GM19023 (cell line): Measurements from ENCODE around the gene RNF169.
A peak's percentile ranks its signal among the peaks of the same experiment; 100 is the strongest.

Source experiments
- ATAC-seq: cut with Tn5 transposase; IDR thresholded peaks from one replicate; pipeline ENCODE4 v1.9.1; 2021; ENCODE audit warnings: mild to moderate bottlenecking, moderate library complexity; ENCODE audit not compliant: unreplicated experiment

RNF169 gene, protein sequence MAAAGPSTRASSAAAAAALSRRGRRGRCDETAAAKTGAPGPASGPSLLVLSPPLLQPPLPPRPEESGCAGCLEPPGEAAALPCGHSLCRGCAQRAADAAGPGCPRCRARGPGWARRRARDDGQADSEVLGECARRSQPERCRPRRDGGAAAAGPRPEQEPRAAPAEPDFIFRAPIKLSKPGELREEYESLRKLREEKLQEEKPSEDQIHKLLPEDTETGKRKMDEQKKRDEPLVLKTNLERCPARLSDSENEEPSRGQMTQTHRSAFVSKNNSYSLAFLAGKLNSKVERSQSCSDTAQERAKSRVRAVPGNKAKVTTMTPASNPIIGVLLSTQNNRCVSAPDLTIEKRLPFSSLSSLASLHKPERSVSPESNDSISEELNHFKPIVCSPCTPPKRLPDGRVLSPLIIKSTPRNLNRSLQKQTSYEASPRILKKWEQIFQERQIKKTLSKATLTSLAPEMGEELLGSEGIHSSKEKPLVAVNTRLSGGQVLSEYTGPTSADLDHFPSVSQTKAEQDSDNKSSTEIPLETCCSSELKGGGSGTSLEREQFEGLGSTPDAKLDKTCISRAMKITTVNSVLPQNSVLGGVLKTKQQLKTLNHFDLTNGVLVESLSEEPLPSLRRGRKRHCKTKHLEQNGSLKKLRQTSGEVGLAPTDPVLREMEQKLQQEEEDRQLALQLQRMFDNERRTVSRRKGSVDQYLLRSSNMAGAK

DNA sequence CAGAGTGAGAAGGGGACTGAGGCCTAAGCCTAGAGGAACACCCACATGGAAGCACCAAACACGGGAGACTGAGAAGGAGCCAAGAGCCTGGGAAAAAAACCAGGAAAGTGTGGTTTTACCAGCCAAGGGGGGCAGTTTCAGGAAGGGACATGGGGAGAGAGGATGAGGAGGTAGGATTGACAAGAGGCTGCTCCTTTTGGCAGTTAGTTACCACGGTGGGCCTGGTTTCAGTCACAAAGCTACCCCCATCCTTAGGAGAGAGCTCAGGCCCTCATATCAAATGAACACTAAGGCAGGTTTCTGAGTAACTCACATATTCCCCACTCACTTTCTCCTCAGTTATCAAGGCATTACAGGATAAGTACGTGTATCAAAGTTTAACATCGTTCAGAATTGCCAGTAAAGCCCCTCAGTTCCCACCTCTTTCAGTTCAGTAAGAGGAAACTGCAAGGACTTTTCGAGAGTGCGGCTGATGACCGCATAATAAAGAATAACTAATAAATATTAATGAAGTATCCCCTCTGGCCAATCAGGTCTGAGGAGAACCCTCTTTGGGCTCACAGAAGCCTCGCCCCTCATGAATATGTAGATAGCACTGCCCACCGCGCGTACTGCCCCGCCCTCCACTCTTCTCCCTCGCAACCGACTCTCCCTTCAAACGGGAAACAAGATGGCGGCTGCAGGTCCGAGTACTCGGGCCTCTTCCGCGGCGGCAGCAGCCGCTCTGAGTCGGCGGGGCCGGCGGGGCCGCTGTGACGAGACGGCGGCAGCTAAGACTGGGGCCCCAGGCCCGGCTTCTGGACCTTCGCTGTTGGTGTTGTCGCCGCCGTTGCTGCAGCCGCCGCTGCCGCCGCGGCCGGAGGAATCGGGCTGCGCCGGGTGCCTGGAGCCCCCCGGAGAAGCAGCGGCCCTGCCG lies at the start of gene RNF169:
RNF169 (plus strand) TSS at position 639 of the 916 bp plus-strand sequence; CDS start at position 671, 32 bp downstream.
- ATAC-seq = peak; percentile 99

DNA sequence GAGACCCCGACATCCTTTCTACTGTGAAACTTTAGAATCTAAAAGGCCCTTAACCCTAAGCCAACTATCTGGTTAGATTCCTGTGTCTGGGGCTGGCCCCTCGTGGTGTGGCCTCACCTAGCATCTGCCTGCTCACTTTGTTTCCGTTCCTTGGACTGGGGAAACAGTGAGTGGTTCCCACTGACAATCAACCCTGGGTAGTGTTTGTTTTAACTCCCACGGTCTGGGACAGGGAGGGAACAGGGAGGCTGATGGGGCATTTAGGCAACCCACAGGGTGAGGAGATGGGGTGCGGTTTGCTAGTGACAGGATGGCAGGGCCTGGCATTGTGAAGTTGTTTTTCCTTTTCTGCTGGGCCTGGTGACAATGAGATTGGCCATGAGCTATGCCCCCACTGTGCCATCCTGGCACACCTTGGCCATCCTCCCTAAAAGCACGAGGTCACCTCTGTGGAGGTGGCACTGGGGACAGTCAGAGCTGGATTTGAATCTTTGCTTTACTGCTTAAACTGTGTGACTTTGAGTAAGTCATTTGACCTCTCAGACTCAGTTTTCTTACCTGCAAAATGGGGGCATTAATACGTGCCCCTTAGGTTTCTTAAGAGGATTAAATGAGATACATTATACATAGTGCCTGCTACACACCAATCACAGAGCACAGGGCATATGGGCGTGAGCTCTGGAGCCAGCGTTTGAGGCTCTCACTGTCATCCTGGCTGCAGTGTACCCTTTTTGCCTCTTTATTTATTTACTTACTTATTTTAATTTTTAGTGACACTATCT lies 48.8 kb upstream of the RNF169 start:
- no peak for ATAC-seq

DNA sequence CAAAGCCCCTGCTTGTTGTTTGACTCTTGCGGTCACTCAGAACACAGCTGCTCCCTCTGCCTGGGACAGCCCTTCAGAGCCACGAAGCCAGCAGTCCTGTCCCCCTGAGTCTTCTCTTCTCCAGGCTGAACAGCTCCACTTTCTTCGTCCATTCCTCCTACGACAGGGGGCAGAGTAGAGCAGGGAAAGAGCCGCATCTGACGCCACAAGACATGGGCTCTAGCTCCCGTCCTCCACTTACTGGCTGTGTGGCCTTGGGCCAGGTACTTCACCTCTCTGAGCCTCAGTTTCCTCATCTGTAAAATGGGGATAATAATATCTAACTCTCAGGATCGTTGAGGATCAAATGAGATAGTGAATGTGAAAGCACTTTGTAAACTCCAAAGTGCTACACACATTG lies 47.3 kb upstream of the RNF169 start:
- ATAC-seq = no peak

DNA sequence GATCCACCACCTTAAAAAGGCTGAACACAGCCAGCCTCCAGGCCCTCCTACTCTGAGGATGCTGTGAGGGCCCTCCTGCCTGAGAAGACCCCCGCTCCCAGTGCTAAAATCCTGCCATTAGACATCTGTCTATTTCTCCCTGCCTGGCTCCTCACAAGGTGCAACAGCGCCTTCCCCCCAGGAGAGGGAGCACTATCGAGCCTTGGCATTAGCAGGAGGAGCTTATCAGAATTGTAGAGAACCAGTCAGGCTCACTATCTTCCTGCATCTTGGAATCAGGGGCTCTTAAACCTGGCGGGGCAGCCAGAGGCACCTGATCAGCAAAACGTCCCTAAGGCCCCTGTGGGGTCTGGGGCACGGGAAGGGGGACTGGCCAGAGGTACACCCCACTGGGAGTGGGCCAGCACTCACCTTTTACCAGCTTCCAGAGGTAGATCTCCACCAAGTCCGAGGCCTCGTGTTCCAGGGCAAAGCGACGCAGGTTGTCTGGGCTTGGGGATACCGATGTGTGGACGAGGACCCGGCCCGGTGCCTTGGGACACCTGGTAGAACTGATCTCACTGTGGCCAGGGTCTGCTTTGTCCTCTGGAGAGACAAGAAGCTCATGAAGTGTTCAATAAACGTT lies 46.2 kb upstream of the RNF169 start:
- peak; percentile 66 for ATAC-seq

DNA sequence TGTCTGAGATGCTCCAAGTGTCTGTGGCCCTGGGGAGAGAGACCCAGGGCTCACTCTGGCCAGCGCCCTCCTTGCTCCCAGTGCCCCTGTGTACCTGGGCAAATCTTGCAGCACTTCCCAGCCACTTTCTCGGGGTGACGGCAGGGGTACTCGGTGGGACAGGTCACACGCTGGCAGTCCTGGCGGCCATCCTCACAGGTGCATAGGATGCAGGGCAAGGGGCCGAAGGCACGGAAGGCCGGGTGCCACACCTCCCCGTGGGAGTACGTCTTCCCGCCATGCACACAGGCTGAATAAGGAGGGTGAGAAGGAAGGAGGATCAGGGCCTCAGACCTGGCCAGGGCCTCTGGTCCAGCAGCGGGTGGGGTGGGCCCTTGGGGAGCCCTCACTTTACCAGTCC lies 45.4 kb upstream of the RNF169 start:
- ATAC-seq = no peak

DNA sequence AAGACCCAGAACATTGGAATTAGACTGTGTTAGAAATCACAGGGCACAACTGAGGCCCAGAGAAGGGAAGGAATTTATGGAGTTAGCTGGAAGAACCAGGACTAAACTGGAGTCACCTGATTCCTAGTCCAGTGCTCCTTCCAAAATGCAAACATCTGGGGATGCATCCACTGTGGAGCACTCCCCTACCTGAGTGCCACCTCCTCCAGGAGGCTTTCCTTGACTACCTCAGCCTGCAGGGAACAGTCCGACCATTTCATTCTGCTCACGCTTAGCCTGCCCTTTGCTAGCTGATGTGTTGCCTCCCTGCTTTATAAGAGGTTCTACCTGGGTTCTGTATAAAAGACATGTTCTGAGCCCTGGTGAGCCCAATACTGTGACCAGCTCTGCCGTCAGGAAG lies 41.5 kb upstream of the RNF169 start:
- ATAC-seq = no peak

DNA sequence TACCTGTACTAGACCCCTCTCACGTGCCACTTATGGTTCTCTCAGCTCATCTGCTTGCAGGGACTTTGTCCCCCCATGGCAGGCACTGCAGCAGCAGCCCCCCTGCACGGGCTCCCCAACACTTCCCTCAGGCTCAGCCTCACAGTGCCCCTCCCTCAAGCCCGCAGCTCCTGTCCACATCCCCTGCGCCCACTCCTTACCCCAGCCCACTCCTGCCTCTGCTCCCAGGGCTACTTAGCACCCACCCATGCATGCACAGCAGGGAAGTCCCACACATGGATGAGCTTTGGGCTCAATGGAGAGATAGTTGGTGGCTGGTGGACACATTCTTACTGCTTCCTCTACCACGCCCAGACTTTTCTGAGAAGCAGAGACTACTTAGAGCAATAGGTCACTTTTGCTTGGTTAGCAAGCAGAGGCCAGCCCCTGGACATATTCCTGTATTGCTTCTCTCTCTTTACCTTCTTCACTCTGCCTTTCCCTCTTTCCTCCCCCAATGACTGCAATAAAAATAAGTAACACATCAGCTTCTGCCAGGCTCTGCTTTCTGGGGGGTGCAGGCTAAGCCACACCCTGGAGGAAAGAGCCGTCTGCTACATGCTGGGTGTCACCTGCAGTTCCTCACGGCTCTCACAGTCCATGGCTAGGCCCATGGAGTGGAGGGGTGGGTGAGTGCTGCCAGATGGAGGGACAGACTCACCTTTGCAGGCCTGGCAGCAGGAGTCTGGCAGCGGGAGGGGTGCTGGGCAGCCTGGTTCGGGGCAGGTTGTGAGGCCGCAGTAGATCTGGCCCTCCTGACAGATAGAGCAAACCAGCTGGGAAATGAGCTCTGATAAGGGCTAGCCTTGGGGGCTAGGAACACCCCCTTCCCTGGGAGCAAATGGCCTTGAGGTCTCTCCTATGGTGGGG lies 40.8 kb upstream of the RNF169 start:
- ATAC-seq = no peak

DNA sequence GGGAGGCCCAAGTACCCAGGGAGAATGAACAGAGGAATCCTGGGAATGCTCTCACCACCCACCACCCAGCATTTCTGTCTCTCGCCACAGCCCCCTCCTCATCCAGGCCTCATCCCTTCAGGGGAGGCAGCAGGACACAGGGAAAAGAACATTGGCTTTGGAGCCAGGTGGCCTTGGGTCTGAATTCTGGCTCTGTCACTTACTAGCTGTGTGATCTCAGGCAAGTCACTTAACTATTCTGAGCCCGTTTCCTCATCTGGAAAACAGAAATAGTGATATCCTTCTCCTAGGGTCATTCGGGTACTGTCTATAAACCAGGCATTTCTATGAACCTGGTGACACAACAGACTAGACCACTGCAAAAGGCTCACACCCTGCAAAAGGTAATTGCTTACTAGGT lies 39.5 kb upstream of the RNF169 start:
- no peak for ATAC-seq

DNA sequence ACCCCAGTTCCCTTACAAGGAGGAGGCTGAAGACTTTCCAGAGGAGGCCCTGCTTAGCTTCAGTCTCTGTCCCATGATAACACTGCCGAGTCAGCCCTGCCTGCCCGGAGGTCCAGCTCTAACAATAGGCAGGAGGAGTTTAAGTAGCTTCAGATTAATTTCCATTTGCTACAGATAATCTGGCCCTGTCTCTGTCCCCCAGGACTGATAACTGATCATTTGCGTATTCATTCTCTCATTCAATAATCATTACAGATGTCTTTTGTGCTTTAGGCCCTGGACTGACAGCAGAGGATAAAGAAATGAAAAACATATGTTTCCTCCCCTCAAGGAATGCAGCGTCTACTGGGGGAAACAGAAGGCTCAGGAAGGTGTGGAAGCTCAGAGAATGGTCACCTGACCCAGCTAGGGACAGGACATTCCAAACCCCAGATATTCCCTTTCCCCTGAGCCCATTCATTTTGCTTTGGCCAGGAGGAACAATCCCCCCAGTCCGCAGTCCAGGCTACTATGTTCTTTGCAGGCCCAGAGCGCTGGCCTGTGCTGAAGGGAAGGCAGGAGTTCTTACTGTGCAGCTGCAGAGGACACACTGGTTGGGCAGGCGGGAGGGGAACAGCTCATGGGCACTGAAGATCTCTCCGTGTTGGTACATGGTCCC lies 38.2 kb upstream of the RNF169 start:
- ATAC-seq = no peak

DNA sequence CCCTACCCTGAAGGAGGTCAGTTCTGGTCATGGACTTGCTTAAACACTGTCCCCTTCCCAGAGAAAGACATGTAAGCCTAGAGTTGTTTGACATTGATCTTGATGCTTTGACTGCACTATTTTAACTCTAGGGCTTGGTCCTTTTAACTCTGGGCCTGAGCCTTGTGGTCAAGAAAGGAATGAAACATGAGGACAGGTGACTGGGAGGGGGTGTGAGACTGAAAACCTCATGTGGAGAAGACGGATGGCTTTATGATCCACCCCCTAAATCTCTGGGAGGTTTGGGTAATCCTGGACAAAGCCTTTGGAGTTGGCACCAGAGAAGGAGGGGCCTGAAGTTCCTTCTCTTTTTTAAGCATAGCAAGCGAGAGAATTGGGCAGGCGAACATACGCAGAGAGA lies 35.0 kb upstream of the RNF169 start:
- no peak for ATAC-seq

DNA sequence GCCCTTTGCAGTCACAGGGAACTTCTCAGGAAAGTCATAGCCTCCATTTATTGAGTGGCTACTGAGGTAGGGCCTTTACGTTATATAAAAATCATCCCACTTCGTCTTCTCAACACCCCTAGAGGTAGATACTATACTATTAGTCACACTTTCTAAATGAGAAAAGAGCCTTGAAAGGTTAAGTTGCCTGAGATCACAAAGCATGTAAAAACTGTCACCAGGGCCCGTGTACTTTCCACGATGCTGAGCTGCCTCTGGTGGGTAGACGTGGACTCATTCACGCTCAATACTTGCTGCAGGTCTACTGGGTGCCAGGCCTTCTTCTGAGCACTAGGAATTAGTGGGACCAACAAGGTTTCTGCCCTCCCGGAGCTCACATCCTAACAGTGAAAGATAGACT lies 33.7 kb upstream of the RNF169 start:
- ATAC-seq = no peak

DNA sequence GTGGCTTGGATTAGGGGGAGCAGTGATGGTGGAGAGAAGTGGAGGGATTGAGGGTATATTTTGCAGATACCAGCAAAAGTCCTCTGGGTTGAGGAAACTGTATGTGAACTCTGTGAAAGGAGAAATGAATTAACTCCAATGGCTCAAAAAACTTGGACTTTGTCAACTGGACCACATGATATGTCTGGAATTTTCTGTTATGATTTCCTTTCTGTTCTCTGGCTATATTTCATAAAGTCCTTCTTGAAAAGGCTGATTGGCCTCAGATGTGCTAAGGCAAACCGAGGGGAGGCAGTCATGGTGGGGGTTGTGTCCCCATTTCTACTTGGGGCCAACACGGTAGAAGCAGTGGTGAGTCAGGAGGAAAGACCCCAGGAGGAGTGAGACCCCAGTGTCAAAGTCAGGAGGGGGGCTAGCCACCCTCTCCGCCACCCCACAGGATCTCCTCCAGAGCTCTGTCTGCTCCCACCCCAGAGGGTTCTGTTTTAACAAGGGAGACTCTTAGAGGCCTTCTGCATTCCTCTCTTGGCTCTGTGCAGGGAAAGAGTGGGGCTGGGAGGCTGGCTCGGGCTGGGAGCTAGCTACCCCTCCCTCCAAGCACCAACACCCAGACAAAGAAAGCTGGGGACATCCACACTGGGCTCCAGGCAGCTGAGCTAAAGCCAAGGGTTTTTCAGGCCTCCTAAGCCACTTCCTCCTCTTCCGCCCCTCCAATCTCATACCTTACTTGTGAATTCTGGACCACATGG lies 31.3 kb upstream of the RNF169 start:
- no peak for ATAC-seq

DNA sequence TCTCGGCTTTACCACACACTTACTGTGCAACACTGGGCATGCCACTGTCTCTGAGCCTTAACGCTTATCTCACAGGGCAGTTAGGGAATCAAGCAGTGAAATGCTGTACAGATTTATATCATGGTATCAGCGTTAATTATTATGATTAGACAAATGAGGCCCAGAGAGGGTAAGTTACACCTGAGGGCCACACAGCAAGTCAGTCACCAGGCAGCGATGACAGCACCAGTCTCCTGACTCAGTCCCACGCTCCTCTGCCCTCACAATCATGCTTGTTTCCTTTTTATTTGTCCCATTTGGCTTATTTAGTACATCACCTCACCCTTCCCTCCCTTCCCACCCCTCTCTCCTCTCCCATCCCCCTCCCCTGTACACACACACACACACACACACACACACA lies 29.6 kb upstream of the RNF169 start:
- no peak for ATAC-seq

DNA sequence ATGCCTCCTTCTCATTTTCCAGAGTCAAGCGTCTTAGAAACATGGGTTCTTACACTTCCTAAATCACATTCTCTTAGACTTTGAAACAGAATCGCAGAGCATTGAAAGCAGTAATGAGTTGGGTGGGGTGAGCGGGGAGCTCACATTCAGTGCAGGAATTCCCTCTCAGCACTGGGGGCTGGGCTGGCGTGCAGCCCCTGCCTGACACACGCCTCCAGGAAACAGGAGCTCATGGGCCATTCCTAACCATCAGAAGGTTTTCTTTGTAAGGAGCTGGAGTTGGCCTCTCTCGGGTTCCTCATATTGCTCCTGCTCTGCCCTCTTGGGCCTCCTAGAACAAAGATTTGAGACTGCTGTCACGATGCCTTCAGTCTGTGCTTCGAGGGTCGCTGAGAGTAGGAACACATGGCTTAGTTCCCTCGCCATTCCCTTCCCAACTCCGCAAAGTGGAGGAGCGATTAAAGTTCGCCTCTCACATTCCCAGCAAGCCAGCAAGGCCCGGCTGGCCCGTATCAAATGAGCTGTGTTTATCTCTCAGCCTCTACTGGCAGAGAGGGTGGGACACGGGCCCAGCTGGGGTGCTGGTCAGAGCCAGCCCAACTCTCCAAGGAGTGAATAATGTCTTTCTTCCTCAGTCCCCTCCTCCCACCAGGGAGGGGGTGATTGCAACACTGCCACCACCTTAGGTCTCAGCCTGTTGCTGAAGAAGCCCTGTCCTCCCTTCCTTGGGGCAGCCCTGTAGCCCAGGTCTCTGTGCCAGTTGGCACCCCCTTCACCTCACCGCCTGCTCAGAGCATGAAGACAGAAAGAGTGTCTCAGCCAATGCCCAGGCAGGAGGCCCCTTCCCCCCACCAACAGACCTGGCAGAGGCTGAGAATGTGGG lies 27.8 kb upstream of the RNF169 start:
- ATAC-seq = no peak

DNA sequence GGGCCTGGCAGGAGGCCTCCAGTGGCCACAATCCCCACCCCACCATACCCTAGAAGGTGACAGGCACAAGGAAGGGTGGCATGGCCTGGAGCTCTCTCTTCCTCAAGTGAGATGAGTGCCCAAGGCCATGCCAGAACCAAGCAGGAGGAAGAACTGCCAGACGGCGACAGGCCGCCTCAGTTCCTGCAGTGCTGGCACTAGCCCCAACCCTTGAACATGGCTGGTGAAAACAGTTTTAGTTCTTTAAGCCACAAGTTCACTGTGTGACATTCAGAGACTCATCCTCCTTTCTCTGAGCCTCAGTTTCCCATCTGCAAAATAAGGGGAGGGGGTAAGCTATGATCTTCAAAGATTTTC lies 27.2 kb upstream of the RNF169 start:
- no peak for ATAC-seq

DNA sequence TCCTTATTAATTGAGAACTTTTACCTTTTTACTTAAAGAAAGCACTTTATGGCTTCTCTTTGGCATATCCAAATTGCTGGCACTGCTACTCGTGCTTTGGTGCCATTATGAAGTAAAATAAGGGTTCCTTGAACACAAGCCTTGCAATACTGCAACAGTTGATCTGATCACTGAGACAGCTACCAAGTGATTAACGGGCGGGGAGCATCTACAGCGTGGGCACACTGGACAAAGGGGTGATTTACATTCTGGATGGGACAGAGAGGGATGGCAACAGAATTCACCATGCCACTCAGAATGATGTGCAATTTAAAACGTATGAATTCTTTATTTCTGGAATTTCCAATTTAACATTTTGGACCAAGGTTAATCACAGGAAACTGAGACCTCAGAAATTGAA lies 25.1 kb upstream of the RNF169 start:
- no peak for ATAC-seq

DNA sequence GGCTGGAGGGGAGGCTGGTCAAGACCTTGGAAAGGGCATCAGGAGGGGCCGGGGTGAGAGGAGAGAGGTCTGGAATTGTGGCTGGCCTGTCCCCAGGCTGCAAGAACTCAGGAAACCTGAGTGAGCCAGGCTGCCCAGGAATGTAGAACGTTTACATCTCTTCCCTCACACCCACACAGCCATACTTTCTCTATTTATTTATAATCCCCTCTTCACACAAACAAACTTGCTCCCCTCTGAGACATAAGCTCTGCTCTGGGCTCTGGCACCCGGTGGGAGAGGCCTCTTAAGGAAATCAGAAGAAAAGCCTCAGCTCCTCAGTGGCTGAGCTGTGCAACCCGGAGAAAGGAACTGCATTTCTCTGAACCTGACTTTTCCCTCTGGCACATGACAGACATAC lies 22.9 kb upstream of the RNF169 start:
- ATAC-seq = no peak
